DOHH2 (cell line): ENCODE measurements around the gene RNF135.

Experiments
- CTCF ChIP-seq: fragments of 200-600 bp; sonication (generic); IDR thresholded peaks from one replicate; pipeline ENCODE4 v1.5.1; 2014; ENCODE audit warnings: antibody characterized with exemption, mild to moderate bottlenecking, low read depth, low read length; ENCODE audit not compliant: poor library complexity, severe bottlenecking
- EZH2phosphoT487 ChIP-seq: fragments of 200-600 bp; sonication (generic); IDR thresholded peaks from 2 replicates; pipeline ENCODE4 v1.6.1; 2017; ENCODE audit warnings: borderline replicate concordance, mild to moderate bottlenecking, antibody characterized with exemption, low read length, moderate library complexity, mixed read lengths

- TF ChIP-seq CTCF (no peak), EZH2phosphoT487 (no peak)
Measured at GRCh38 chr17:30997842-30998241, 27.0 kb downstream of the RNF135 start.
